Erythroblast (primary cell): ENCODE measurements around the gene TNRC6B.
"Not testable (repeated sequence)": the region's sequence is repeated elsewhere in the genome, so short reads cannot be mapped to it uniquely, and the experiment has no call there.

Experiments used
- GATA1 ChIP-seq: IDR thresholded peaks from 2 replicates; pipeline ENCODE4 v1.6.1; 2011; ENCODE audit warnings: low read depth, mild to moderate bottlenecking, control low read depth, low read length, moderate library complexity
- POLR2A ChIP-seq: IDR thresholded peaks from 2 replicates; pipeline ENCODE4 v1.6.1; 2011; ENCODE audit warnings: mild to moderate bottlenecking, low read length

GRCh38 chr22:40197421-40197820 lies 19.7 kb downstream of the TNRC6B start:
- not testable (repeated sequence) for TF ChIP-seq POLR2A, GATA1
